ENCODE measurements around the gene ARHGEF12.

ARHGEF12 gene

GRCh38 chr11:120471131-120471530 is 134.9 kb downstream of the ARHGEF12 start:
- DNase-seq (ENCODE audit: low read depth), result no peak
- H3K4me3 ChIP-seq (ENCODE audit: low read depth, low read length), result no peak overlapping the region
- no peak for TF ChIP-seq CTCF (IDR thresholded peaks at IDR 0.05; ENCODE audit: low read depth, low read length, missing control alignments)

GRCh38 chr11:120471994-120472393 is 135.8 kb downstream of the ARHGEF12 start:
- no peak overlapping the region for H3K4me3 ChIP-seq (ENCODE audit: low read depth, low read length)
- DNase-seq (ENCODE audit: low read depth), result no peak
- no peak for TF ChIP-seq CTCF (IDR thresholded peaks at IDR 0.05; ENCODE audit: low read depth, low read length, missing control alignments)

GRCh38 chr11:120473503-120473902 is 137.3 kb downstream of the ARHGEF12 start:
- no peak overlapping the region for H3K4me3 ChIP-seq (ENCODE audit: low read depth, low read length)
- TF ChIP-seq CTCF (IDR thresholded peaks at IDR 0.05; ENCODE audit: low read depth, low read length, missing control alignments), result no peak
- DNase-seq (ENCODE audit: low read depth), result no peak

GRCh38 chr11:120482149-120482548 is 145.9 kb downstream of the ARHGEF12 start:
- DNase-seq (ENCODE audit: low read depth), result no peak

GRCh38 chr11:120484722-120485121 is 148.5 kb downstream of the ARHGEF12 start:
- H3K4me3 ChIP-seq (ENCODE audit: low read depth, low read length), result no peak overlapping the region
- TF ChIP-seq CTCF (IDR thresholded peaks at IDR 0.05; ENCODE audit: low read depth, low read length, missing control alignments), result no peak
- no peak for DNase-seq (ENCODE audit: low read depth)

More at GRCh38 chr11:120482149-120482548, 145.9 kb downstream of the ARHGEF12 start:
- H3K4me3 ChIP-seq (ENCODE audit: low read depth, low read length), result no peak overlapping the region
- TF ChIP-seq CTCF (IDR thresholded peaks at IDR 0.05; ENCODE audit: low read depth, low read length, missing control alignments), result no peak

- no peak overlapping the region for H3K4me3 ChIP-seq (ENCODE audit: low read depth, low read length)
- no peak for TF ChIP-seq CTCF (IDR thresholded peaks at IDR 0.05; ENCODE audit: low read depth, low read length, missing control alignments)
- DNase-seq (ENCODE audit: low read depth), result no peak
Observed at GRCh38 chr11:120486138-120486537, 149.9 kb downstream of the ARHGEF12 start.

- no peak for TF ChIP-seq CTCF (IDR thresholded peaks at IDR 0.05; ENCODE audit: low read depth, low read length, missing control alignments)
- H3K4me3 ChIP-seq (ENCODE audit: low read depth, low read length), result no peak overlapping the region
- DNase-seq (ENCODE audit: low read depth), result no peak
Observed at GRCh38 chr11:120489799-120490198, 153.6 kb downstream of the ARHGEF12 start.
